Smooth muscle cell (in vitro differentiated cells): Measurements from ENCODE around the gene ZMIZ2. TPM values are rescaled to one million over a fixed set of nuclear protein-coding genes. Genes with fewer than 3 reads are reported as not detected.
"Not testable (repeated sequence)": the region's sequence is repeated elsewhere in the genome, so short reads cannot be mapped to it uniquely, and the experiment has no call there.

ENCODE experiments used
- DNase-seq: peaks from one replicate; lab custom pipeline; 2025; ENCODE audit not compliant: unreplicated experiment; lab: John Stamatoyannopoulos, UW
- H2AFZ ChIP-seq: fragments of 200-600 bp; sonication (generic); 2 replicates; pipeline ENCODE4 v1.6.0; 2016; ENCODE audit warnings: antibody characterized with exemption, low read depth, mild to moderate bottlenecking
- H3F3A ChIP-seq: fragments of 200-600 bp; sonication (generic); 2 replicates; pipeline ENCODE4 v1.6.0; 2017; ENCODE audit warnings: antibody characterized with exemption, low read depth
- H3K27ac ChIP-seq: fragments of 200-600 bp; sonication (generic); 2 replicates; pipeline ENCODE4 v1.5.1; 2016; ENCODE audit warnings: low read depth, mild to moderate bottlenecking
- H3K27me3 ChIP-seq: fragments of 200-600 bp; sonication (generic); 2 replicates; pipeline ENCODE4 v1.6.1; 2016; ENCODE audit warnings: low read depth, mild to moderate bottlenecking
- H3K36me3 ChIP-seq: fragments of 200-600 bp; sonication (generic); 2 replicates; pipeline ENCODE4 v1.5.1; 2016; ENCODE audit warnings: low read depth
- H3K4me1 ChIP-seq: fragments of 200-600 bp; sonication (generic); 2 replicates; pipeline ENCODE4 v1.5.1; 2016; ENCODE audit warnings: low read depth
- H3K4me2 ChIP-seq: fragments of 200-600 bp; sonication (generic); 2 replicates; pipeline ENCODE4 v1.6.0; 2016; ENCODE audit warnings: mild to moderate bottlenecking
- H3K4me3 ChIP-seq: fragments of 200-600 bp; sonication (generic); 2 replicates; pipeline ENCODE4 v1.5.1; 2016; ENCODE audit warnings: mild to moderate bottlenecking
- H3K79me2 ChIP-seq: fragments of 200-600 bp; sonication (generic); 2 replicates; pipeline ENCODE4 v1.6.0; 2016; ENCODE audit warnings: low read depth, mild to moderate bottlenecking
- H3K9ac ChIP-seq: fragments of 200-600 bp; sonication (generic); 2 replicates; pipeline ENCODE4 v1.6.0; 2016; ENCODE audit warnings: low read depth
- H3K9me3 ChIP-seq: fragments of 200-600 bp; sonication (generic); replicated peaks from 2 replicates; pipeline ENCODE4 v1.5.1; 2016; ENCODE audit warnings: low read depth
- H4K20me1 ChIP-seq: fragments of 200-600 bp; sonication (generic); 2 replicates; pipeline ENCODE4 v1.6.0; 2016; ENCODE audit warnings: low read depth
- CTCF ChIP-seq: fragments of 200-600 bp; sonication (generic); IDR thresholded peaks from 2 replicates; pipeline ENCODE4 v1.5.1; 2017; ENCODE audit warnings: borderline replicate concordance, mild to moderate bottlenecking, antibody characterized with exemption; ENCODE audit not compliant: insufficient read depth, poor library complexity, severe bottlenecking
- WGBS: methylation state at CpG from one replicate; pipeline ENCODE4 v1.1.7; 2016; ENCODE audit warnings: low lambda C conversion rate; 5-methylcytosine and 5-hydroxymethylcytosine counted together
- polyA plus RNA-seq: library from polyadenylated mRNA; unstranded; fragments of >200 nt; fragmentation: Nextera tagmentation; extraction: Ambion mirVana; gene quantifications from 2 replicates; pipeline ENCODE4 v1.2.1, GENCODE V29; 2016
- total RNA-seq: library from RNA; depleted of rRNA; stranded (reverse); fragments of >200 nt; gene quantifications from 2 replicates; pipeline ENCODE4 v1.2.3, GENCODE V29; 2014

The ZMIZ2 gene
- total and polyA plus RNA-seq, 2 experiments from 2014 or later, result 8.8 to 17.2 TPM

GRCh38 chr7:44801890-44802289 is 53.2 kb downstream of the ZMIZ2 start:
- Histone ChIP-seq H3K4me1 (peaks cover 14% of the 10 kb centered on the region), H3K4me2 (no peak overlapping the region), H3K4me3 (no peak overlapping the region), H3K27me3 (no peaks in the 10 kb centered on the region), H3F3A (peaks cover 39% of the 10 kb centered on the region), H3K36me3 (peaks cover 12% of the 10 kb centered on the region), H3K27ac (peak overlapping the region; percentile 11), H3K9ac (no peak overlapping the region), H3K9me3 (no peaks in the 10 kb centered on the region), H3K79me2 (peaks cover 38% of the 10 kb centered on the region), H4K20me1 (peaks cover 68% of the 10 kb centered on the region), H2AFZ (no peak overlapping the region)
- TF ChIP-seq CTCF, result no peak
- WGBS, result 85% methylated on average over 5 of the region's 5 CpGs
- DNase-seq, result no peak

GRCh38 chr7:44802418-44803025 is 53.9 kb downstream of the ZMIZ2 start:
- H3K9ac ChIP-seq, result no peak overlapping the region
- H3K9me3 ChIP-seq, result no peaks in the 10 kb centered on the region
- no peak overlapping the region for H2AFZ ChIP-seq
- H3K27me3 ChIP-seq, result no peaks in the 10 kb centered on the region
- no peak for DNase-seq
- 100% methylated on average over 5 of the region's 5 CpGs for WGBS
- H3F3A ChIP-seq, result peaks cover 39% of the 10 kb centered on the region
- H3K4me2 ChIP-seq, result no peak overlapping the region
- peaks cover 31% of the 10 kb centered on the region for H3K79me2 ChIP-seq
- peaks cover 12% of the 10 kb centered on the region for H3K36me3 ChIP-seq
- no peak for TF ChIP-seq CTCF
- peaks cover 62% of the 10 kb centered on the region for H4K20me1 ChIP-seq
- H3K4me1 ChIP-seq, result peaks cover 14% of the 10 kb centered on the region
- H3K27ac ChIP-seq, result peak overlapping the region; percentile 33
- H3K4me3 ChIP-seq, result no peak overlapping the region

GRCh38 chr7:44803828-44804519 is 55.3 kb downstream of the ZMIZ2 start:
- H3F3A ChIP-seq, result peaks cover 33% of the 10 kb centered on the region
- H3K4me1 ChIP-seq, H3K27me3 ChIP-seq, DNase-seq, H3K9me3 ChIP-seq, H2AFZ ChIP-seq, H3K4me3 ChIP-seq, H3K27ac ChIP-seq, H3K4me2 ChIP-seq, H3K9ac ChIP-seq: not testable (repeated sequence)
- WGBS, result 94% methylated on average over 10 of the region's 10 CpGs
- peaks cover 17% of the 10 kb centered on the region for H3K79me2 ChIP-seq
- peaks cover 47% of the 10 kb centered on the region for H4K20me1 ChIP-seq
- peaks cover 12% of the 10 kb centered on the region for H3K36me3 ChIP-seq

GRCh38 chr7:44805950-44806349 is 57.3 kb downstream of the ZMIZ2 start:
- WGBS, result 95% methylated on average over 5 of the region's 5 CpGs

More at GRCh38 chr7:44805950-44806349, 57.3 kb downstream of the ZMIZ2 start:
- H3K27ac ChIP-seq, result no peak overlapping the region
- H3K79me2 ChIP-seq, result no peaks in the 10 kb centered on the region
- H3K36me3 ChIP-seq, result peaks cover 8% of the 10 kb centered on the region
- no peaks in the 10 kb centered on the region for H3K9me3 ChIP-seq
- peaks cover 27% of the 10 kb centered on the region for H4K20me1 ChIP-seq
- no peak overlapping the region for H3K4me3 ChIP-seq
- H3K9ac ChIP-seq, result no peak overlapping the region
- H3K4me1 ChIP-seq, result no peaks in the 10 kb centered on the region
- no peak for DNase-seq
- peaks cover 18% of the 10 kb centered on the region for H3F3A ChIP-seq
- no peak overlapping the region for H2AFZ ChIP-seq
- no peaks in the 10 kb centered on the region for H3K27me3 ChIP-seq
- H3K4me2 ChIP-seq, result no peak overlapping the region
- TF ChIP-seq CTCF, result no peak
